Muscle layer of duodenum (tissue), 2 donors: Measurements from ENCODE around the gene TFCP2.

Experiments used
- H3K27ac ChIP-seq: one replicate; pipeline ENCODE4 v1.7.0; 2013; ENCODE audit warnings: mild to moderate bottlenecking, low read length
- H3K27me3 ChIP-seq: one replicate; pipeline ENCODE4 v1.7.0; 2013; ENCODE audit warnings: low read depth, mild to moderate bottlenecking, control low read depth, low read length
- H3K36me3 ChIP-seq, 2 donors: one replicate each; pipeline ENCODE4 v1.7.0; 2013; ENCODE audit warnings: low read length in 2 of 2, control low read depth in 1 of 2, mild to moderate bottlenecking in 1 of 2; ENCODE audit not compliant: insufficient read depth in 2 of 2, control insufficient read depth in 1 of 2
- H3K4me1 ChIP-seq, 2 donors: one replicate each; pipeline ENCODE4 v1.7.0; 2013; ENCODE audit warnings: low read length in 2 of 2, mild to moderate bottlenecking in 2 of 2, control low read depth in 1 of 2, moderate library complexity in 1 of 2; ENCODE audit not compliant: insufficient read depth in 2 of 2, control insufficient read depth in 1 of 2
- H3K4me3 ChIP-seq, 2 donors: one replicate each; pipeline ENCODE4 v1.7.0; 2013; ENCODE audit warnings: low read length in 2 of 2, low read depth in 1 of 2, mild to moderate bottlenecking in 1 of 2
- H3K9me3 ChIP-seq, 2 donors: one replicate each; pipeline ENCODE4 v1.7.0; 2013; ENCODE audit warnings: low read length in 2 of 2, control low read depth in 1 of 2, mild to moderate bottlenecking in 1 of 2; ENCODE audit not compliant: control insufficient read depth in 1 of 2
- donor health status: healthy.

Gene TFCP2

GRCh38 chr12:51055060-51055459 is 117.9 kb downstream of the TFCP2 start:
- H3K36me3 ChIP-seq, result peaks cover 47 to 74% of the 10 kb centered on the region in 2 donors
- H3K27me3 ChIP-seq, result no peaks in the 10 kb centered on the region
- no peaks in the 10 kb centered on the region for H3K4me1 ChIP-seq
- H3K4me3 ChIP-seq, result no peak overlapping the region
- H3K9me3 ChIP-seq, result no peaks in the 10 kb centered on the region
- H3K27ac ChIP-seq, result no peak overlapping the region

- peaks cover 30 to 44% of the 10 kb centered on the region in 2 donors for H3K36me3 ChIP-seq
- peaks cover 11 to 25% of the 10 kb centered on the region in 2 donors for H3K4me1 ChIP-seq
- H3K4me3 ChIP-seq, result no peak overlapping the region
- no peaks in the 10 kb centered on the region for H3K9me3 ChIP-seq
- H3K27ac ChIP-seq, result no peak overlapping the region
- no peaks in the 10 kb centered on the region for H3K27me3 ChIP-seq
Measured at GRCh38 chr12:51051787-51052186, 121.1 kb downstream of the TFCP2 start.

- Histone ChIP-seq H3K4me3 (peak overlapping the region; percentile 74 to 88), H3K27ac (peak overlapping the region; percentile 95), H3K36me3 (peaks cover 18 to 24% of the 10 kb centered on the region in 2 donors), H3K4me1 (peaks cover 11 to 28% of the 10 kb centered on the region in 2 donors), H3K9me3 (no peaks in the 10 kb centered on the region), H3K27me3 (no peaks in the 10 kb centered on the region)
Measured at GRCh38 chr12:51049525-51049924, 123.4 kb downstream of the TFCP2 start.

GRCh38 chr12:51048661-51049251 is 124.2 kb downstream of the TFCP2 start:
- peaks cover 11 to 16% of the 10 kb centered on the region in 2 donors for H3K36me3 ChIP-seq
- H3K4me3 ChIP-seq, result peak overlapping the region; percentile 74 to 88
- no peaks in the 10 kb centered on the region for H3K27me3 ChIP-seq
- no peaks in the 10 kb centered on the region for H3K9me3 ChIP-seq
- H3K4me1 ChIP-seq, result peaks cover 11 to 28% of the 10 kb centered on the region in 2 donors
- H3K27ac ChIP-seq, result peak overlapping the region; percentile 95

- no peaks in the 10 kb centered on the region for H3K27me3 ChIP-seq
- peak within 1 kb of the TSS; percentile 74 to 88 for H3K4me3 ChIP-seq
- H3K9me3 ChIP-seq, result no peaks in the 10 kb centered on the region
- peaks cover 6 to 8% of the 10 kb centered on the region in 2 donors for H3K36me3 ChIP-seq
- H3K27ac ChIP-seq, result peak within 1 kb of the TSS; percentile 95
- H3K4me1 ChIP-seq, result peaks cover 11 to 28% of the 10 kb centered on the region in 2 donors
Measured at GRCh38 chr12:51047655-51048540, 125.0 kb downstream of the TFCP2 start, which contains the start of gene LETMD1. LETMD1 (plus strand) TSS chr12:51048327; CDS start chr12:51048357, 30 bp downstream.
